OCI-LY7 (cell line): ENCODE measurements around the gene VPS45.

Experiments used
- EZH2phosphoT487 ChIP-seq: fragments of 200-600 bp; sonication (generic); IDR thresholded peaks from 2 replicates; pipeline ENCODE4 v1.6.1; 2018; ENCODE audit warnings: low read depth, borderline replicate concordance, mild to moderate bottlenecking, mixed run types, antibody characterized with exemption, low read length, moderate library complexity, mixed read lengths
- TF ChIP-seq, protein P1 (sequence below): fragments of 200-600 bp; sonication (generic); conservative IDR thresholded peaks from 2 replicates; pipeline ENCODE4 v1.5.1; 2014; ENCODE audit warnings: mild to moderate bottlenecking, antibody characterized with exemption, low read length, moderate library complexity, mixed read lengths

DNA sequence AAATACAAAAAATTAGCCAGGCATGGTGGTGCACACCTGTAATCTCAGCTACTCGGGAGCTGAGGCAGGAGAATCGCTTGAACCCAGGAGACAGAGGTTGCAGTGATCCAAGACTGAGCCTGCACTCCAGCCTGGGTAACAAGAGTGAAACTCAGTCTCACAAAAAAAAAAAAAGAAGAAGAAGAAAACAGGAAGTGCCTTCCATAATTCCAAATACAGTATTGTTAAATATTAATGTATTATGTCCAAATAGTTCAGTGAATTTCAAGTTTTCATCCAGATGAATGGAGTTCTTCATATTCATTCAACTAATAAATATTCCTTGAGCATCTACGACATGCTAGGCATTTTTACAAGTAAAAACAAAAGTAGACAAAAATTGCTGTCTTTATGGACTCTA, 115.5 kb downstream of the VPS45 start:
- TF ChIP-seq EZH2phosphoT487: no peak
- TF ChIP-seq, protein P1, sequence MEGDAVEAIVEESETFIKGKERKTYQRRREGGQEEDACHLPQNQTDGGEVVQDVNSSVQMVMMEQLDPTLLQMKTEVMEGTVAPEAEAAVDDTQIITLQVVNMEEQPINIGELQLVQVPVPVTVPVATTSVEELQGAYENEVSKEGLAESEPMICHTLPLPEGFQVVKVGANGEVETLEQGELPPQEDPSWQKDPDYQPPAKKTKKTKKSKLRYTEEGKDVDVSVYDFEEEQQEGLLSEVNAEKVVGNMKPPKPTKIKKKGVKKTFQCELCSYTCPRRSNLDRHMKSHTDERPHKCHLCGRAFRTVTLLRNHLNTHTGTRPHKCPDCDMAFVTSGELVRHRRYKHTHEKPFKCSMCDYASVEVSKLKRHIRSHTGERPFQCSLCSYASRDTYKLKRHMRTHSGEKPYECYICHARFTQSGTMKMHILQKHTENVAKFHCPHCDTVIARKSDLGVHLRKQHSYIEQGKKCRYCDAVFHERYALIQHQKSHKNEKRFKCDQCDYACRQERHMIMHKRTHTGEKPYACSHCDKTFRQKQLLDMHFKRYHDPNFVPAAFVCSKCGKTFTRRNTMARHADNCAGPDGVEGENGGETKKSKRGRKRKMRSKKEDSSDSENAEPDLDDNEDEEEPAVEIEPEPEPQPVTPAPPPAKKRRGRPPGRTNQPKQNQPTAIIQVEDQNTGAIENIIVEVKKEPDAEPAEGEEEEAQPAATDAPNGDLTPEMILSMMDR: no peak
